ENCODE results near the gene RCSD1.

Gene RCSD1

DNA sequence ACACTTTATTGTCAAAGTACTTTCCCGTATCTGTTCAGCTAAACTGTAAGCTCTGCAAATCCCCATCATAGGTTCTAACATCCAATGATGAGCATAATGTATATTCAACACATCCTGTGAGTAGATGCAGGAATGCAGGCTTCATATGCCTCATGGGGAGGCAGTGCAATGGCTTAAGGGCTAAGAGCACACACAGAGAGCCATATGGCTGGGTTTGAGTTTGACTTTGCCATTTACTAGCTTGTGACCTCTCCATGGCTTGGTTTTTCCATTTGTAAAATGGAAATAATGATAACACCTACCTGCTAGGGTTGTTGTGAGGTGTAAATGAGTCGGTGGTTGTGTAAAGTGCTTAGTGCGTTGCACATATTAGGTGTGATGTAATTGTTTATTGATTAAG, 13.4 kb downstream of the RCSD1 start:
- no peak for DNase-seq

GRCh38 chr1:167644551-167644950, 14.5 kb downstream of the RCSD1 start:
- no peak for DNase-seq

DNA sequence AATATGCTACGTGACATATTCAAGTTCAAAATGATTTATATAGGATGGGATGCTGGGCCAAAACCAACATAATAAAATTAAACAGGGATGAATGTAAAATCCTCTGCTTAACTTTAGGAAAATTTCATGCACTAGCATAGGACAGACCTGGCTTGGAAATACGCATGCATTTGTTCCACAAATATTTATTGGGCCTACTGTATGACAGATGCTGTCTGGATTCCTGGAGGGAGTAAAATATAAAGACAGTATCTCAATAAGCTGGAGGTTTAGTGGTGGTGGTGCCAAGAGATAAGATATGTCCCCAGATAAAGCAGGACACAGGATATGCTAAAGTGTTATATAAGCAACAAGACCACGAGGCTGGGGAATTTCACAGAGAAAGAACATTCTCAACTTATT, 15.1 kb downstream of the RCSD1 start:
- no peak for DNase-seq

DNA sequence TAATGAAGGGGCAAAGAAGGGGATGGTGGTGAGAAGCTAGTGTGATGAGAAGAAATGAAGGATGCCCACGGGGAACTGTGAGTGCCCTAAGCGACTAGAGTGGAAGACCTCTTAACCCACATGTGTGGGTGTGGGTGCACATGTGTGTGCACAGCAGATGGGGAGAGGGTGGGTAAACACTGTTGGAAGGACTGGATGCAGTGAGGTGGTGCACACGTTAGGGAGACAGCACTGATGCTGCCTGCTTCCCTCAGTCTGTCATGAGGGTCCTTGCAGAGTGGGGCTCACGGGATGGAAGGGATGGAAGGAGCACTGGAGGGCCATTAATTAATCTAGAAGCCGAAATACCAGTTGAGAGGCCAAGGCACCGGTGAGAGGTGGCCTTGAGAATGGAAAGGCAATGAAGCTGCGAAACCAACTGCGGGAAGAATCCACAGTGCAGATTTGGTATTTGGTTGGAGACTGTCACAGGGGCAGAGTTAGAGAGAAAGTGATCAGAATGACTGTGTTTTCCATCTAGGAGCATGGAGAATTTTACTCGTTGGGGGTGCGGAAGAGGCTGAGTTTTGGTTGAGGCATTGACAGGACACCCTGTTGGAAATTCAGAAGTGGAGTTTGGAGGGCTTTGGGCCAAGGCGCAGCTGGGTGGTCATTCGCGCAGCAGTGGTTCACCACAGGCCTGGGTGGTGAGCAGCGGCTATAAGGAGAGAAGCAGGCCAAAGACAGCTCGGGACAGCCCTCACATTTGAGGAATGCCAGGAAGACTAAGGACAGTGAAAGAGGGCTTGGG, 15.8 kb downstream of the RCSD1 start:
- DNase-seq, result no peak

DNA sequence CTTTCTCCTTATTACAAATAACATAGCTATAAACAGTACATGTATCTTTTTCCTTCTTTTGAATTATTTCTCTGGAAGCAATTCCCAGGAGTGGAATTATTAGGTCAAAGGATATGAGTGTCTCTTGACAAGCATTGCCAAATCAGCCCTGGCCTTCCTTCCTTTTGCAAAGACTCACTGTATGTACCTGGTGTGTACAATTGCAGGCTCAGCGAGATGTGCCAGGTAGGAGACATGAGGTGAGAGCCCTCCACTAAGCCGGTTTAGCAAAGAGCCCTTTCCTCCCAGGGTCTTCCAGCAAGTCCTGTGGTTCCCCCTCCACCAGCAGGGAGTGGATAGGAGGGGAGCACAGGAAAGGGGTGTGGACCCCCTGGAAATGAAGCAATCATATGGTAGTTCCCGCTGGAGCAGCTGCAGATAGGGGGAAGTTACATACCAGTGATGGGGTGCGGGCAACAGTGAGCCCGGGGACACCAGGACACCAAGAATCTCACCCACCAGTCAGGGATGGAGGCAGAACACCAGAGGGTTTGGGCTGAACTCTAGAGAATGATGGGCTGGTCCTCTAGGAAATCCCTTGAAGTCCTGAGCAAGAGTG, 18.3 kb downstream of the RCSD1 start:
- no peak for DNase-seq

- no peak for DNase-seq
These were observed 19.1 kb downstream of the RCSD1 start for GRCh38 chr1:167648978-167649744.

DNA sequence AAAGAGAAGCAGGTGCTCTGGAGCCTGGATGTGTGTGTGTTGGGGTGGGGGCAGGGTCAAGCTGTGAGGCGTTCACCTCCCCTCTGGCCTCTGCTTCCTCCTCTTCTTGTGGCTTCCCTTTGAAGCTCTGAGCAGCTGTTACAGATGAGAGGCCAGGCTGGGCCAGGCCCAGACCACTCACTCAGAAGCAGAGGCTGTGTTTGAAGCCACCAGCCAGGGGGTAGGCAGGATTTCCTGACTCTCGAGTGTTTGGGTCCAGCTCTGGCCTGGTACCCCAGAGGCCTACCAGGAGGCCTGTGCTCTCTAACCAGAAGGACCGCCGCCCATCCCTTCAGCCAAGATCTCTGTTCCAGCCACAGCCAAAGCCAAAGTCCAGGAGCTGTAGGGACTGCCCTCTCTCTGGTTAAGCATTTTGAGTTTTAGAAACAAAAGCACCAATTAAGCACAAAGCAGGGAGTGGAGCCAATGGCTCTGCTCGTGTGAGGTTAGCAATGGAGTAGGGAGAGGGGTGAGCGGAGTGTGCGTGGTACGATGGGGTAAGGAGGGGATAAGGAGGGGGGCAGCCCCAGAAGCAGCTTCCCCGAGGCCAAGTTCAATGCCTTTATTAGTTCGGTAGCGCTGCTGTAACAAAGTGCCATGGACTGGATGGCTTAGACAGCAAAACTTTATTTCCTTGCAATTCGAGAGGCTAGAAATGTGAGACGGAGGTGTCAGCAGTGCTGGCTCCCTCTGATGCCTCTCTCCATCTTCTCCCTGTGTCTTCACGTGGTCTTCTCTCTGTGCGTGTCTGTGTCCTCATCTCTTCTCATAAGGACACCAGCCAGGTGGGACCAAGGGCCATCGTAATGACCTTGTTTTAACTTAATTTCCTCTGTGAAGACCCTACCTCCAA, 20.5 kb downstream of the RCSD1 start:
- DNase-seq, result no peak

GRCh38 chr1:167651161-167651693, 21.2 kb downstream of the RCSD1 start:
- DNase-seq, result no peak

DNA sequence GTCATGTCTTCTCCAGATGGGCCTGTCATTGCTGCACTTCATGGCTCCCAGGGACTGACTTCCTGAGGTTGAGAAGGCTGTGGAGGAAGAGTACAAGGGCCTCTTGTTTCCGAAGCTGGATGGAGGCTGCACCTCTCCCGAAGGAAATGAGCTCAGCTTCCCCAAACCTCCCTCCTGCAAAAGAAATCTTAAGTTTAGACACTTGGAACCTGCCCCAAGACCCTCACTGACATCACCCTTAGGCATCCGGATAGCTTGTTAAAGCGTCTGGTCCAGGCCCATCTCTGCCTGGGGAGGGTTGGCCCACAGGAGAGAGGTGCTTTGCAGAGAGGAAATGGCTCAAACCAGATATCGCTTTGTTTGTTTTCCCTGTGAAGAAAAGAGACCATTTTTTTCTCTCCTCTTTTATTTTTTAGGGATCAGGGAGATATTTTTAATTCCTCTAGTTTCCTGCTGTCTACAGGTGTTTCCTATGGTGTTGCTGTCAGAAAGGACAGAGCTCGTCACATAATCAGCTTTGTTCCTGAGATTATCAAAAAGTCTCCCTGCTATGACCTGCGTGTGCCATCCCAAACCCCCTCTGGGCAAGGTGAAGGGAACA, 25.0 kb downstream of the RCSD1 start:
- no peak for DNase-seq

GRCh38 chr1:167656657-167657056, 26.6 kb downstream of the RCSD1 start:
- no peak for DNase-seq

- no peak for DNase-seq
These were observed 28.7 kb downstream of the RCSD1 start for GRCh38 chr1:167658574-167659328.

- DNase-seq, result peak; percentile 53
These were observed 29.4 kb downstream of the RCSD1 start for GRCh38 chr1:167659450-167659849.

DNA sequence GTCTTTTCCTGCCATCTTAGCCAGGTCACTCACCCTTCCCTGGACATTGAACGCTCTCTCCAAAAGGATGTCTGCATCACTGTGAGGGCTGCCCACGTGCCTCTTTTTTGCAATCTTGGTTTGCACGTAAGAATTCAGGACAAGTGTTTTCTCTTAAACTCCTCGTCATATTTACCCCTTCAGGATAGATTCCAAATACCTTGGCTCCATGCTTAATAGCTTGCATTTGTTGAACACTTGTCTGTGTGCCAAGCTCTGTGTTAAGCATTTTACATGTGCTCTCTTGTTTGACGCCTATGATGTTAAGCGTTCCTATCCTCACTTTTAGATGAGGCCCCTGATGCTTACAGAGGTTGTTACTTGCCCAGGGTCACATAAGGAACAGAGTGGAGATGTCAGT, 29.8 kb downstream of the RCSD1 start:
- no peak for DNase-seq

DNA sequence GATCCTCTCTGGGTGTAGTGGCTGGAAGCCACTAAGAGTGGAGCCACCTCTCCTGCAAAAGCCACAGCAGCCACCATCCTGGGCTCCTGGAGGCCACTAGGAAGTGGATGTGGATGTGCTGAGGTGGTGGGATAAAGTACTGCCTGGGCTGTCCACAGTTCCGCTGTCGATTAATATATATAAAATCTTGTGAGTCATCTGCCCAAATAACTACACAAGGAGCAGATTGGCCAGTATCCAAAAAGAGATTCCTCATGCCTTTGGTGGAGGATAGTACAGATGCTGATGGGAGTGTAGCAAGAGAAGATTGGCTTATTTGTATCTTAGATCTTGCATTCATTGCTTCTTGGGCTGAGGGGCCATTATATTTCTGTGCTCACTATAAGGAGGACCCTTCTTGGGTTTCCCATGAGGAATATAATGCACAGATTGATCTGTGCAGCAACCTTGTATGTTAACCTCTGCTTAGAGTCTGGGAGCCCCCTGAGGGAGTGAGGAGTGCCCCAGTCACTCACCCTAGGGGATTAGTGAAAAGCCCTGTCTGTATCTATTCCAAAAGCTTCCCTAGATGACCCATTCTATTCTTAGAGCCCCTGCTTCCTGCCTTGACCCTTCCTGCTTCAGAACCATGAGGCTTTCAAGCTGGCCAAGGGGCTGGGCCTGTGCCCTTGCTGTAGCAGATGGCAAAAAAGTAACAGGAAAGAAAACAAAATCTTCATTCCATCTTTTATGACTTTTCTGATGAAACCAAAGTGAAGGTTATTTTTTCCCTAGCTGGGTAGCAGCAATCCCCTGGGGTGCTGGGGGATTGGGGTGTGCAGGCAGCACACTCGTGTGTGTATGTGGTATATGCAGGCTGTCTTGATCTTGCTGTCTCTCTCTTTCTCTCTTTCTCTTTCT, 31.7 kb downstream of the RCSD1 start:
- peak; percentile 97 for DNase-seq

DNA sequence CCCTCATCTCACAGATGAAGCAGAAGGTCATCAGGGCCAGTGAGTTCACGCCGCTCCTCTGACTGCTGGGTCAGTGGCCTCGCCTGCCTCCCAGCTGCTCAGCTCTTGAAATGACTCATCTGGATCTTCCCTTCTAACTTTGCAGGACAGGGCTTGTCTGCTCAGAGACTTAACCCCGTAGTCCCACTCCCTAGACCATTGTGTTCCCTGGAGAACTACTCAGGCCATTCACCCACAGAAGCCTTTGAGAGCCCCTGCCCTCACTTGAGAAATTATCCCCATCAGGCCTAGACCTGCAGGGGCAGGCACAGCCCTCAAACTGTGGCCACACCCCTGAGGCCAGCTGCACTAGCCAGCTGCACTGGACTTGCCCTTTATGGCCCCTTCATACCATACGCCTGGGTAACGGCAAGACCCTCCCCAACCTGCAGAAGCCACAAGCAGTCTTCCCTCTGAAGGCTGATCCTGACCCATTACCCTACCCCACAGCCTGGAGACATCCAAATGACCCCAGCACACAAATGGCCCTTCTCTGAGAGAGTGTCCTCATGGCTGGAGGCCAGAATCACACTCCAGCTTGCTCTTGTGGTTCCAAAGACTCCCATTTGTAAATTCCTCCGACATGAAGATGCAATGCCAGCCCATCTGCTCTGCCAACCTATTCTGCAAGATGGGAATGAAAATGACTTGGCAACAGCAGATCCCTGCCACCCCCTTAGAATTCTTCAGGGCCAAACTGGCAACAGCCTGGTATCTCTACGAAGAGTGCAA, 33.2 kb downstream of the RCSD1 start:
- DNase-seq, result peak; percentile 69

GRCh38 chr1:167665469-167665868, 35.4 kb downstream of the RCSD1 start:
- DNase-seq, result peak; percentile 28

- DNase-seq, result peak; percentile 99
These were observed 36.4 kb downstream of the RCSD1 start for GRCh38 chr1:167666416-167666815.

- DNase-seq, result no peak
These were observed 37.5 kb downstream of the RCSD1 start for GRCh38 chr1:167667536-167667935.

GRCh38 chr1:167668108-167668507, 38.1 kb downstream of the RCSD1 start:
- DNase-seq, result no peak
